Inflammatory macrophage treated with lipopolysaccharide for 1 hour (primary cell): Measurements from ENCODE around the gene CTIF.
"Not testable (repeated sequence)": the region's sequence is repeated elsewhere in the genome, so short reads cannot be mapped to it uniquely, and the experiment has no call there.

ENCODE experiments used
- DNase-seq, 2 donors: peaks; one replicate each; pipeline ENCODE4 v3.0.0-alpha.2; 2020 to 2022

The CTIF gene

DNA sequence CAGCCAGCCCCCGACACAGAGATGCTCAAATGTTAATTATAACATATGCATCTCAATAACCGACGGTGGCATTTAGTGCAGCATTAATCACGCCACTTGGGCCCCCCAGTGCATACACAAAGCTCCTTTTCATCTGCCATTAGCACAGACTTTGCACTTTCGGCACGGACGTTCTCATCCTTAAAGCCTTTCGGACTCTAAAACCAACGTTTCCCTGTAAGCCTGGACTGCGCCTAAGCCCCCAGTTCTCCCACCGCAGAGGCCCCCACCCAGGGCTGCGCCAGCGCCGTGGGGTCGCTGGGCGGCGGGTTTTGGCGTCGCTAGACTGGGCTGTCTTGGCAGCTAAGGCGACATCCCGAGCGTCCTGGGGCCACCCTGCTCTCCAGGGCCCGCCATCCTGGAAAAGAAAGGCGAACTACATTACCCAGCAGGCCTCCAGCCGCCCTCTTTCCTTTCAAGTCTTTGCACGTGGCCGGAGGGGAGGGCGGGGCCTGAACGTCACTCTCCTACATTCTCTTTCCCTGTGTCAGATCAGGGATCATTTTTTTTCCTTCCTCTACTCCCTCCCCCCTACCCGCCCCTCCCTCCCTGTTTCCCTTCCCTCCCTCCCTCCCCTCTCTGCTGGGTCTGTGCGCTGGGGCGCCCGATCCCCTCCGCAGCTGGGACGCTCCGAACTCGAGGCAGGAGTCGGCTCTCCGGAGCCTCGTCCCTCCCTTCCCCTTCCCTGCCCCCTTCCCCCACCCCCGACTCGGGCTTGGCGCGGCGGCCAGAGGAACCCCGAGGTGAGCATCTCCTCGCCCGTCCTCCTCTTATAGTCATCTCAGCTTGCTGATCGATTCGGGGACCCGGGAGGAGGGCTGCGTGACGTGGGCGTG lies at the start of gene CTIF:
Gene CTIF (plus strand): TSS at position 501 of the 875 bp plus-strand sequence. CDS start 80,535 bp downstream, outside the sequence.
- DNase-seq: peak; percentile 88 to 91

DNA sequence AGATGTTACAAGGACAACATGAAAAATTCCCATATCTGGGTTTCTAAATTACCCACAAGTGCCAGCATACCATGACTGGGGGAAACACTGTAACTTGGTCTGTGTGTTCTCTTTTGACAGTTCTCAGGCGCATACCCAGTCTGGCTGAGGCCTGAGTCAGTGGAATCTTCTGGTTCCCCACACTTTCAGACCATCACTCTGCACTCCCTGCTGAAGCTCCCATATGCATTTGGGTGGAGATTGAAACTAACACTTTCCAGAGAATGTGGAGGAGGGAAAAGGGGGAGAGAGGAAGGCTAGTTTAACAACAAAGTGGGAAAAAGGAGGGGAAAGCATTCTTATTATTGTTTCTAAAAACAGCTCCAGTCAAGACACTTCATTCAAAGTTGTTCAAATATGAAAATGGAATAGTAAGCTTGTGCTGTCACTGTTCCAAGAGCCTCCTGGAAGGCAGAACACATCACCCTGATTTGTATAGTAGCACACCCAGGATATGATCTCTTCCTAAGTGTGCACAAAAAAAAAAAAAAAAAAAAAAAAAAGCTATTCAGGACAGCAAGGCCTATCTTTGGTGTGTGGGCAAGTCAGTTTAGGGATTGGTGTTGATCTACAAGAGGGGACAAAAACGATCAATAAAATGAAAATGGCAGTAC lies 48.1 kb upstream of the CTIF start:
- no peak for DNase-seq

DNA sequence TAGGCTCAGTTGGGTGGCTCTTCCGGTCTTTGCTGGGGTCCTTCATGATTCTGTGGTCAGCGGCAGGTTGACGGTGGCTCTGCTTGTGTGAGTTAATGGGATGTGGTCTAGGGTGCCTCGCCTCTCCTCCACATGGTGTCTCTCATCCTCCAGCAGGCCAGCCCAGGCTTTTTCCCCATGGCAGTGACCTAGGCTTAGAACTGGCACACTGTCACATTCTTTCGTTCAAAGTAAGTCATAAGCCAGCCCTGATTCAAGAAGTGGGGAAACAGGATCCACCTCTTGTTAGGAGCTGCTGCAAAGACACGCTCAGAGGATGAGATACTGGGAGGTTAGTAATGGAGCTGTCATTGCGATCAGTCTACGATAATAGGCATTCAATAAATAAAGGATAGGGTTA lies 46.0 kb upstream of the CTIF start:
- no peak for DNase-seq

DNA sequence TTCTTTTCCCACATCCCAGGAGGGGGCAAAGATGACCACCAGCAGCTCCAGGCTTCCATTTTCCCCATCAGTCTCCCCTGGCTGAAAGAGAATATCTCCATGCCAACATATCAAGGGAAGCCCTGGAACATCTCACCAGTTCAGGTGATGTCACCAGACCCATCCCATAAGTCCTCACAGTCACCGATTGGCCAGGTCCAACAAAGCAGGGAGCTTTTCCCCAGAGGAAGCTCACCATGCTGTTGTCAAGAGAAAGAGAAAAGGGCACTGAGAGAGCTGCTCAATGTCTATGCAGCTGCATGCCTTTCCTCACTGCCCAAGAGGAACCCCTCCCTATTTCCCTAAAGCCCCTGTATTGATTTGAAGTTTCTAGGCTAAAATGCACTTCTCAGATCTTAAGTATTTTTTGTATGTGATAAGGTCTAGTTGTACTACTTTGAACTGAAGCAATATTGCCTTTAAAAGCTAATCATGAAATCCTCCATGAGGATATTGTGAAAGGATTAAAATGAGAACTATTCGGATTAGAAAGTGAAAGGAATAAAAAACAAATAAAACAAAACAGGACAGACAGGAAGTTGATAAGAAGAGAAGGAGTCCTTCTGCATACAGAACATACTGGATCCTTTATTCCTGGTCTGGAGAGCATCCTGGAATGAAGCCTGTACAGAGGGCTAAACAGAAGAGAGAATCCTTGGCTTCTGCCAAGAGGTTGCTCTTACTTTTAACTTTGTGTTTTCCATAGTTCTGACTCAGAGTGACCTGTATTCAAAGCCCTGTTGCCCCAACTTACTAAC lies 45.2 kb upstream of the CTIF start:
- peak; percentile 23 to 31 for DNase-seq

DNA sequence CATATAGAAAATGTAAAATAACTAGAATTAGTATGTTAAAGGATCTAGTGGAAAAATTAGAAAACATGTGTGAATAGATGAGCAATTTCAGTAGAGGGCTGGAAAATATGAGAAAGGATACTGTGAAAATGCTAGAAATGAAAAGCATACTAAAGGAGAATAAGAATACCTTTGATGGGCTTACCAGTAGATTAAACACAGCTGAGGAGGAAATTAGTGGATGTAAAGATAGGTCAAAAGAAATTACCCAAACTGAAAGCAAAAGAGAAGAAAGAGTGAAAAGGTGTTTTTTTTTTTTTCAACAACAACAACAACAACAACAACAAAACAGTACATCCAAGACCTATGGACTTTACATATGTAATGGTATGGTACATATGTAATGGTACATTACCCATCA lies 41.0 kb upstream of the CTIF start:
- DNase-seq: no peak

DNA sequence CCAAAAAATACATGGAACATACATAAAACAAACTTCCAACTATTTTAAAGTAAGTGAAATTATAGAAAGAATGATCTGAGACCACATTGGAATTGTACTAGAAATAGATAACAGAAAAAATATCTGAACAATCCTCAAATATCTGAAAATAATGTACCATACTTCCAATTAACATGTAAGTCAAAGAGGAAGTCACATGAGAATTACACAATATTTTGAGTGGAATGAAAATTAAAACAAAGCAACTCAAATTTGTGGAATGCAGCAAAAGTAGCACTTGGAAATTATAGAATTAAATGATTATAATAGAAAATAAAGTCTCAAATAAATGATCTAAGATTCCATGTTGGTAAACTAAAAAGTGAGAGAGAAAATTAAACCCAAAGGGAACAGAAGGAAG lies 38.3 kb upstream of the CTIF start:
- peak; percentile 7 to 12 for DNase-seq

DNA sequence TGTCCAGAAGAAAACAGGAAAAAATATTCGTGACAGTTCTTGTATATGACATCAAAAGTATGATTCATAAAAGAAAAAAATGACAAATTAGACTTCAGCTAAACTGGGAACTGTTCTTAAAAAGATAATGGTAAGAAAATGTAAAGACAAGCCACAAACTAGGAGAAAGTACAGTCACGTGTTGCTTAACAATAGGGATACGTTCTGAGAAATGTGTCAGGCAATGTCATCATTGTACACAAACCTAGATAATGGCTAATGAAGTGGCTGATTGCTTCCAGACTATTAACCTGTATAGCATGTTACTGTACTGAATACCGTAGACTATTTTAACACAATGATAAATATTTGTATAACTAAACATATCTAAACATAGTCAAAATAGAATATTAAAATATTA lies 35.9 kb upstream of the CTIF start:
- DNase-seq: no peak

DNA sequence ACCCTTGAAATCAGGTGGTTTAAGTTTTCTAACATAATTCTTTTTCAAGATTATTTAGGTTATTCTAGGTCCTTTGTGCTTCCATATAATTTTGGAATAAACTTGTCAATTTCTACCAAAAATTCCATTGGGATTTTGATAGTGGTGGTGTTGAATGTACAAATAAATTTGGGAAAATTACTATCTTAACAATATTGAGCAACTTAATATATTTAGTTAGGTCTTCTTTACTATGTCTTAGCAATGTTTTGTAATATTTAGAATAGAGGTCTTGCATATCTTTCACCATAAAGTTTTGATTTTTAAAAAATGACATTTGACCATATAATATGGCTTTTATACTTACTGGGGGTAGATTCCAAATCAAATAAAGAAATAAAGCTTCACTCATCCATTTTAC lies 34.0 kb upstream of the CTIF start:
- DNase-seq: no peak

DNA sequence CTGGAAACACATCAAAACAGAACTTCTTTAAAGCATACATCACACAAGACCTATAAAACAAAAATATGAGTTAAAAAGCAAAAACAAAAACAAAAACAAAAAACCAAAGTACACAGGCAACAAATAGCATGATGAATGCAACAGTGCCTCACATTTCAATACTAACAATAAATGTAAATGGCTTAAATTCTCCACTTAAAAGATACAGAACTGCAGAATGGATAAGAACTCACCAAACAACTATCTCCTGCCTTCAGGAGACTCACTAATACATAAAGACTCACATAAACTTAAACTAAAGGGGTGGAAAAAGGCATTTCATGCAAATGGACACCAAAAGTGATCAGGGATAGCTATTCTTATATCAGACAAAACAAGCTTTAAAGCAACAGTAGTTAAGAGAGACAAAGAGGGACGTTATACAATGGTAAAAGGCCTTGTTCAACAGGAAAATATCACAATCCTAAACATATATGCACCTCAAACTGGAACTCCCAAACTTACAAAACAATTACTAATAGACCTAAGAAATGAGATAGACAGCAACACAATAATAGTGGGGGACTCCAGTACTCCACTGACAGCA lies 31.8 kb upstream of the CTIF start:
- not testable (repeated sequence) for DNase-seq

DNA sequence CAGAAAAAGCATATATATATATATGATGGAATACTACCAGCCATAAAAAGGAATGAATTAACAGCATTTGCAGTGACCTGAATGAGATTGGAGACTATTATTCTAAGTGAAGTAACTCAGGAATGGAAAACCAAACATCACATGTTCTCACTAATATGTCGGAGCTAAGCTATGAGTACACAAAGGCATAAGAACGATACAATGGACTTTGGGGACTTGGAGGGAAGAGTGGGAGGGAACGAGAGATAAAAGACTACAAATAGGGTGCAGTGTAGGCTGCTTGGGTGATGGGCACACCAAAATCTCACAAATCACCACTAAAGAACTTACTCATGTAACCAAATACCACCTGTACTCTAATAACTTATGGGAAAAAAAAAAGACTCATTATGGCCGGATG lies 26.3 kb upstream of the CTIF start:
- DNase-seq: not testable (repeated sequence)

DNA sequence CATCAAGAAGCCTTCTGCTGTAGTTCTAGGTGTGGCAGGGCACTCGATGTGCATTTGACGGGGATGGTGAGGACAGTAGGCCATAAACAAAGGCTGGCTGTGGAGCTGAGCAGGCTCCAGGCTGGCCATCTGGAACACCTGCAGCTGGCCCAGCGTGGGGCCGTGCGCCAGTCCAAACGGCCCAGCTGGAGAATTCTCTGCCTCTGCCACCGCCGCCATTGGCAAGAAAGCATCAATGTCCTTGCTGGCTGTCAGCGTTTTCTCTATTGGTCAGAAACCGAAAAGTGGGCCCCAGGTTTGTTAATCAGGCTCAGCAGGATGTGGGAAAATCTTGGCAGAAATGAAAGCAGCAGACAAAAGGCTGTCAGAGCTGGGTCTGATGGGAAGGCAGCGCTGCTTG lies 24.0 kb upstream of the CTIF start:
- no peak for DNase-seq

DNA sequence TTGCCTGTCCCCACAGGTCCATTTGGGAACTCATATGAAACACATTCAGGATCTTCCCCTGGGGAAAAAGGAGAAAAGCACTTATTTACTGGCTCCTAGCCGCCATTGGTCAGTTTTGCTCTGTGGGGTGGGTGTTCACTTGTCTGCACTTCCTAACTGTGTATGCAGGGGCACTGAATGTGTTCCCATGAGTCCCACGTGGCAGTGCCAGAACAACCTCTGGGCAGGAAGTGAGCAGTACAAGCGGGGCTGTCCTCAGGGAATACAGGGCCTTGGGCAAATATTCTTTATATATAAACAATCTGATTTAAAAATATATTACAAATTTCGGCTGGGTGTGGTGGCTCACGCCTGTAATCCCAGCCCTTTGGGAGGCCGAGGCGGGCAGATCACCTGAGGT lies 21.8 kb upstream of the CTIF start:
- no peak for DNase-seq

DNA sequence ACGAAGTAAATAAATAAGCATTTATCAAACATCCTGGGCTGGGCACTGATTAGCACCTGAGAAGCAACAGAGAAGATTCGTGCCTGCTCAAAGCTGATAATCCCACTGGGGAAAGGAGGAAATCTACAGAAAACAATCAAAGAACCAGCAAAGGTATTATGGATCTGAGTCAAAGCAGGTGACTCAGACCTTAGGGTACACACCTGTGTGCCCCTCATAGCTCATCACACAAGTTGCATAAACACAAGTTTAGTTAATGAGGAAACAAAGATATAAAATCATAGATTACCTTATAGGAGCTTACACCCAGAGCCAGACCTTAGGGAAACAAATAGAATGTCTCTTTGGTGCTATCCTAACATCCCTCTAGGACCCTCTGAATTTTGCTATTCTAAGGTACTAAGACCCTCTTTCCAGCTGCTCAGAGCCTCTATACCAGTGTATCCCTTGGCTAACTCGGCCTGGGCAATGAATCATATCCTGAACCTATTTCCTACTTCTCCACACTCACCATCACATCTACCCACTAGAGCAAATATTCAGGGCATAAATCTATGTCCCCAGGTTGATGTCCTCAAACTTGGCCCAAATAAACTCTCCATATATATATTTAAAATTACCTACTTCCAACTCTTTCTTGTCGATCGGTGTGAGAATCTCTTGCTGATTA lies 19.3 kb upstream of the CTIF start:
- no peak for DNase-seq

DNA sequence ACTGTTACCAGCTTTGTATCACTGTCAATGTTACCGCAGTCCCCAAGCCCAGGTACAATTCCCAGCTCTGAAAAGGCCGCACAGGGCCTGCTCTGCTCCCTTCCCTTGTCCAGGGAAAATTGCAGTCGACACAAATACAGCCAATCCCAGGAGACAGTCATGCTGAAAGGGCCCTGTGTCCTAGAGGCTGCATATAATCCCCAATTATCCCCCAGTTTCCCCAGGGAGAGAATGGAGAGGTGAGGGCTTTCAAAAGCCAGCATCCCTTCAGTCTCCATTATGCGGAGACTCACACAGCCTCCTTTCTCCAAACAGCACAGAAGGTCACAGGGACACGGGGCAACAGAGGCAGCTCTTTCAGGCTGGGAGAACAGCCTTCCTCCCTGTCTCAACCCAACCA lies 17.1 kb upstream of the CTIF start:
- DNase-seq: no peak

DNA sequence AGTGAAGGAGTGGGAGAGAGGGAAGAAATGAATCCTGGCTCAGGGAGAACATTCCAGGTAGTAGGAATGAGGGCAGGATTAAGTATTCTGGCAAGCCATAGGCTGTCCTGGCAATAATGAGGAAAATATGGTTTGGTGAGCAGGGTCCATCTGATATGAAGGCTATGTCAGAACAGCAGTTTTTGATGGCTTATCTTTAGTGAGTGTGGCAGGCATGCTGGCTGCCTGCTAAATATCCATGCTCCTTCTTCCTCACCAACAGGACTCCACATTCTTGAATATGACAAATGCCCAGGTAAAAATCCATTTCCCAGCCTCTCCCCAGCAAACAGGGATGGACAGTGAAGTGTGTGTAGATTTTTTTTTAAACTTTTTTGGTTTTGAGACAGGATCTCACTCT lies 13.2 kb upstream of the CTIF start:
- no peak for DNase-seq

DNA sequence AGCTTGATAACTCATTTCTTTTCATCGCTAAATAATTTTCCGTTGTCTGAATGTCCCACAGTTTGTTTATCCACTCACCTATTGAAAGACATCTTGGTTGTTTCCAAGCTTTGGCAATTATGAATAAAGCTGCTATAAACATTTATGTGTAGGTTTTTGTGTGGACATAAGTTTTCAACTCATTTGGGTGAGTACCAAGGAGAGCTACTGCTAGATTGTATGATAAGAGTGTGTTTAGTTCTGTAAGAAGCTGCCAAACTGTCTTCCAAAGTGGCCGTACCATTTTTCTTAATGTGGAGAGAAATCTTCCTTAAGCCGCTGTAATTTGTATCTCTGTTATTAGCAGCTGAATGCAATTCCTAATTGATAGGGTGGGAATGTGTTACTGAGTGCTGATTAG lies 11.4 kb upstream of the CTIF start:
- DNase-seq: no peak

DNA sequence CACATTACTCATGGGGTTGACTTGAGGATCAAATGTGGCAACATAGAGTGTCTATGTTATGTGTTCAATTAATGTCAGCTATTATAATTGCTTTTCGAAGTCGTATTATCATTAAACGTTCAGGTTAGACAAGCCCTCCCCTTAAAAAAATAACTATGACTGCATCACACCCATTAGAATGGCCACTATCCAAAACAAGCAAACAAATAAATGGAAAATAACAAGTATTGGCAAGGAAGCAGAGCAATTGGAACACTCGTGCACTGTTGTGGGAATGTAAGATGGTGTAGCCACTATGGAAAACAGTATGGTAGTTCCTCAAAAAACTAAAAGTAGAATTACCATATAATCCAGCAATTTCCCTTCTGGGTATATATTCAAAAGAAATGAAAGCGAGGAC lies 10.0 kb upstream of the CTIF start:
- no peak for DNase-seq

DNA sequence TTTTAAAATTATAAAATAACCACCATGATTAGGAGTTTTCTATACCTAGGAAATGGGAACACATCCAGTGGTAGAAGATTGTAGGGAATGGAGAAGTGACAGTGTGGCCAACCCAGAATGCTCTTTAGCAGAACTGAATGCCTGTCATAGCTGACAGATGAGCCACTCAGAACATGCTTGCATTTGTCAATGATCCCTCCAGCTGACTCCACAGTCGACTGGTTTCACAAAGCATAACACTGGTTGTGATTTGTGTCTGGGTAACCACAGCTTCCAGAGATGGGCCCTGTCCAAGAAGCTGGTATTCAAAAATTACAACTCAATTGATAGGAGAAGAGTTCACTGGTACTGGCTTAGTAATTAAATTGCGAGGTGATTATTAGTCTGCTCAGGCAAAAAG lies 9.0 kb upstream of the CTIF start:
- peak in 1 of 2 donors; percentile 30 for DNase-seq

DNA sequence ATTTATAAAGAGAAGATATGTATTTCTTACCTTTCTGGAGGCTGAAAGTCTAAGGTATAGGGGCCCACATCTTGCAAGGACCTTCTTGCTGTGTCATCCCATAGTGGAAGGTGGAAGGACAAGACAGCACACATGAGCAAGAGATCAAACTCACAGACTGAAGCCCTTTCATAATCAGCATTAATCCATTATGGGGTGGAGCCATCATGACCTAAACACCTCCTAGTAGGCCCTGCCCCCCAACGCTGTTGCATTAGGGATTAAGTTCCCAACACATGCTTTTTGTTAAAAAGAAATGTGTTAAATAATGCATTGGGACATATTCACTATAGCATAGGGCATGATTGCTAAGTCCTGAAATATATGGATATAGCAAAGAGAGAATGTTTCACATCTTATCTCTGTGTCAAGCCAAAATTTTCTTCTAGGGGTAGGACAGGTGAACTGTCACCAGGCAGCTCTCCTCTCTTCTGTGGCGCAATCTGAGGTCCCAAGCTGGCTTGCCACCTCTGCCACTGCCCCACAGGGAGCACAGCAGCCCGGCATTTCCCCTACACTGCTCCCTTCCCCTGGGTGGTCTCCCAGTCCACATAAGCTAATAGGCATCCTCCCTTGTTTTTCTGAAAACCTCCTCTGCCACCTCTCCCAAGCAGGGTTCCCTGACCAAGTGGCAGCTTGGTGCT lies 8.3 kb upstream of the CTIF start:
- DNase-seq: no peak

DNA sequence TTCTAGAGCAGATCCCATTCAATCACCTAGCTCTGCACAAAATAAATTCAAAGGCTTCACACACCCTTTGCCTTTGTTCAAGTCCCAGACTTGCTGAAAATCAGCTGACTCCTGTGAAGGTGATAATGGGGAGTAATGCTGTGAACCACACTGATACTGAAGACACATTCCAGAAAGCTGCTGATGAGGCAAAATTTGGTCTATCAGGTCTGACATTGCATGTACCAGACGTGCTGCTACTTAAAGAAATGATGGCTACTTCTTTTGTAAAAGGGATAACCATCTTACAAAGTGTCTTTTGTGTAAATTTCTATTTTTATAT lies 7.8 kb upstream of the CTIF start:
- DNase-seq: no peak

DNA sequence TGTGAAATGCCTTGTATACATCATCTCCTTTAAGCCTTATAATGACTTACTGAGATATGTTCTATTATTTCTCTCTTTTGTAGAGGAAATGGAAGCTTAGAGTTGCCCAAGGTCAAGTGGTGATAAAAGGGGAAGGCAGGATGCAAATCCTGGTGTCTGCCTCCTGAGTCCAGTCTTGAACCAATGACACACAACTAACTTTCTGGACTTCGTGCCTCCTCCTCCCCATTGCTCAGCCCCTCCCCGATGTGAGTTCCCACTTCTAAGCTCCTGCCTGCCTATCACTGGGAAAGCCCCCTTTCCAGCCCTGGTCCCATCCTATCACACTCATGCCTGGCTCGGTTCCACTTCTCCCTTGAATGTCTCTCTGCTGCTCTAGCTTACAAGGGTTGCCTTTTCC lies 6.9 kb upstream of the CTIF start:
- peak; percentile 61 to 74 for DNase-seq
